ENCODE measurements around the gene BATF3.
"Not testable (repeated sequence)": the region's sequence is repeated elsewhere in the genome, so short reads cannot be mapped to it uniquely, and the experiment has no call there.

The BATF3 gene

DNA sequence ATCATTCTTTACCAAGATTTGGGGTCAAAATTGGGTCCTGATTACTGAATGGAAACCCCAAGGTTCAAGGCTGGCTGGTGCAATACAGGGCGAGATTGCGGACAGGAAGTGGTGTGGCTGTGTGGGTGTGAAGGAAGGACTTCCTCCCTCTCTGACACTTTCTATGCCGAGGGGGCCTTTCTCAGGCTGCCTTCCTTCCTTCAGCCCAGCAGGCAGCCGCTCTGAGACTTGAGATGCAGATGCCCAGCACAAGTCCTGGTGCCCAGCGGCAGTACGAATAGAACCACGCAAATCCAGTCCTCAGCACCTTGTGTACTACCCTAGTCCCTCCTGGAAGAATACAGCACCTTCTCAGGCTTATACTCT lies 16.3 kb downstream of the BATF3 start:
- no peak for DNase-seq

DNA sequence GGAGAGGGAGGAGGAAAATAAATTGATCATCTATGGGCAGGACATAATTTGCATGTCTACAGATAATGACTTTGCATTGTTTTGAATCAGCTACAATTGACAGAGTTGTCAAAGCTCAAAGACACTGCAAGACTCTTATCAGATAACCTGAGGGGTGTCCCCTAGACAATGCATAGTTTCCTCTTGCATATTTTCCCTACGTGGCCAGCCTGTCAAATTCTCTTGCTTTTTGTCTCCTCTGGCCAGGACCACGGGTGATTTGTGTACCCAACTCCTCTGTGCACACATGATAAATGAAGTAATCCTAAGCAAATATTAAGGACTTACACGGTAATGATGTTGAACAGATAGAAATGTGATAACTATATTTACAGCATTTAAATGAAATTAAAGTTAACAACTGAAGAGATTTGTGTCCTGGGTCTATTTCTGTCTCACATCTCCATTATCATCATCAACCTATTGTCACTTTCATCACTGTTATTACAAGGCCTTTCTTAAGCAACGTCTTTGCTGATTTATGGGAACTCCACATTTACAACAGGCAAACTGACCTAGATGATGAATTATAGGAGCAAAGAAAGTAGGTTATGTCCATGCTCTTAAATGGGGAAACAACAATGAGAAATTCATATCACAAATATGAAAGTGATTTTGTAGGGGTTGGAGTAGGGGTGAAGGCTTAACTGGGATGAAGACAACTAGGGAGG lies 18.8 kb downstream of the BATF3 start:
- no peak for DNase-seq

DNA sequence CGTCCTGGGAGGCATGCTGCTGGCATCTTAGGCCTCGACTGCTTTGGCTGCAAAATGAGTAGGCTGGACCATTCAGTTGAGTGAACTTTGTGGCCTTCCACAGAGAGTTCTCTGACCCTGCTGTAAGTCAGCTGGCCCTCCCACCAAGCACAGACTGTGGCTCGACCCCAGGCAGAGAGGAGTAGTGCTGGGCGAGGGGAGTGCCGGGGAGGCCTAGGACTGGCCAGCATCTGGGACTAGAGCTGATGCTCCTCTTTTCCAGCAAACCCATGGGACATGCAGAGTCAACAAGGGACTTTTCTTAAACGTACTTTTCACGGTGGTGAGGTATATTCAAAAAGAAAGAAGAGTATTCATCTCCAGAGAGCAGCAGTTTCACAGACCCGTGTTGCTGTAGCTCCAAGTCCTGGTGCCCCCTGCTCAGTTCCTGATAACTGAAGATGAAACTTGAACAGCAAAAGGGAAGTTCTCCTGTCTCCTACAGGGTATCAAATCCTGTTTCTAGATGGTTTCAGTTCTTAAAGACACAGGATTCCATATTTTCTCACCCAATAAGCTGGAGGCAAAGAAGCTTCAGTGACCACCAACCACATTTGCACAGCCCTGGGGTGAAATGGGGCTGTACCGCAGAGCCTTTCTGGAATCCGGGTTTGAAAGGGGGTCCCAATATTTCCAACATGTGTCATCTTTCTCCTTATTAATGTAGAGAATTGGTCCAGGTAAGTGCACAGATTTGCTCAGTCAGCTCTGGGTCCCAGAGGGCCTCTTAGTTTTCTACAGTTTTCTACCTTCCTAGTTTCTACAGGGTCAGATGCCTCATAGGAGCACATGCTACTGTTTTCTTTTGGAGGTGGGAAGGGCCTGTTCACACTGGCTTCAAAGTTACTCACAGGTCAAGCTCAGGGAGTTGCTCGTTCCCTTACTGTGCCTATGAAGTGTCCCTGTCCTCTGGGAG lies 20.9 kb downstream of the BATF3 start:
- DNase-seq, result no peak

DNA sequence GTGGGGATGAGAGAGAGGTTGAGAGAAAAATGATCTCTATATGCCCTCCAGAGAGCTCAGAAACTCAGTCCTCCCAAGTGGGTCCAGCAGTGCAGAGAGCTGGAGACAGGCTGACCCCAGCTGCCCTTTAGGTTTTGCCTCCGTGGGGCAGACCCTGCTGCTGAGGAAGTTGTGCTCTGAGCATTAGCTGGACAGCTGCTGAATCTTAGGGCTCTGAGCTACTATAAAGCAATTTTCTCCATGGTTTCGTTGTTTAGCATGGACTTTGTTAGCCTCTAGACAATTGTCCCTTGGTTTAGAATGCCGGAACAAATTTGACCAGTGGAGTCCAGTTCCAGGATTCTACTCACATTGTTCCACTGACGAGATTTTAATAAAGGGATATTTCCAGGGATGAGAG lies 22.1 kb downstream of the BATF3 start:
- DNase-seq, result no peak

DNA sequence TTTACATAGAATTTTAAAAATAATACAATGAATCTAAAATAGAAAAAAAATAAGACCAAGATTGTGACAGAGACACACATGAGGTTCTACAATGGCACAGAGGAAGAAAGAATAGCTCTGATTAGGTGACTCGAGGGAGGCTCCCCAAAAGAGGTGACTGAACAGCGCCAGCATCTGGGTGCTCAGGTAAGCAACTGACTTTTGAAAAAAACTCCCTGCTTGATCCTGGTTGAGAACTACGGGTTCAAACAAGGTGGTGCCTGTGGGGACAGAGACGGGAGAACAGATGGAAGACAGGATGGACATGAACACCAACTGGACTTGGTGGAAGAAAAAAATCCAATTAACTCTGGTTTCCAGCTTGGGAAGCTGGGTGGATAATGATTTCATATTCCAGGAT lies 22.5 kb downstream of the BATF3 start:
- DNase-seq, result no peak

DNA sequence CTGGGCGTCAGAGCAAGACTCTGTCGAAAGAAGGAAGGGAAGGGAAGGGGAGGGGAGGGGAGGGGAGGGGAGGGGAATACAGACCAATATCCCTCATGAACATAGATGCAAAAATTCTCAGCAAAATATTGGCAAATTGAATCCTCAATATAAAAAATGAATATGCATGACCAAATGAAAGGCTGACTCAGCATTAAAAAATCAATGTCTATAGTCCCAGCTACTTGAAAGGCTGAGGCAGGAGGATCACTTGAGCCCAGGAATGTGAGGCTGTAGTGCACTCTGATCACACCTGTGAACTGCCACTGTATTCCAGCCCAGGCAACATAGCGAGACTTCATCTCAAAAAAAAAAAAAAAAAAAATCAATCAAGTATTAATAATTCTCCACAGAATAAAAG lies 24.0 kb downstream of the BATF3 start:
- DNase-seq, result no peak

DNA sequence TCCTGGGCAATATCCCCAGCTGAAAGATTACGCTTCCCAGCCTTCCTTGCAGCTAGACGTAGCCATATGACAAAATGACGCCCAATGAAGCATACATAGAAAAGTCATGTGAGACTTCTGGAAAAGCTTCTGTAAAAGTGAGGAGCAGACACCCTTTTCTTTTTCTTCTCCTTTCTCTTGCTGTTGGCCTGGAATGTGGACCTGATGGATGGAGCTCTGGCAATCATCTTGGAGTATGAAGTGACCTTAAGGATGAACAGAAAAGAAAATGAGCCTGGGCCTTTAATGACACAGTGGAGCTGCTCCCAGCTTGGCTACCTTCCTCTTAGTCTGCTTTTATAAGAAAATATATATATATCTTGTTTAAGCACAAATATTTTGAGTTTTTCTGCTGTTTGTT lies 24.8 kb downstream of the BATF3 start:
- no peak for DNase-seq

DNA sequence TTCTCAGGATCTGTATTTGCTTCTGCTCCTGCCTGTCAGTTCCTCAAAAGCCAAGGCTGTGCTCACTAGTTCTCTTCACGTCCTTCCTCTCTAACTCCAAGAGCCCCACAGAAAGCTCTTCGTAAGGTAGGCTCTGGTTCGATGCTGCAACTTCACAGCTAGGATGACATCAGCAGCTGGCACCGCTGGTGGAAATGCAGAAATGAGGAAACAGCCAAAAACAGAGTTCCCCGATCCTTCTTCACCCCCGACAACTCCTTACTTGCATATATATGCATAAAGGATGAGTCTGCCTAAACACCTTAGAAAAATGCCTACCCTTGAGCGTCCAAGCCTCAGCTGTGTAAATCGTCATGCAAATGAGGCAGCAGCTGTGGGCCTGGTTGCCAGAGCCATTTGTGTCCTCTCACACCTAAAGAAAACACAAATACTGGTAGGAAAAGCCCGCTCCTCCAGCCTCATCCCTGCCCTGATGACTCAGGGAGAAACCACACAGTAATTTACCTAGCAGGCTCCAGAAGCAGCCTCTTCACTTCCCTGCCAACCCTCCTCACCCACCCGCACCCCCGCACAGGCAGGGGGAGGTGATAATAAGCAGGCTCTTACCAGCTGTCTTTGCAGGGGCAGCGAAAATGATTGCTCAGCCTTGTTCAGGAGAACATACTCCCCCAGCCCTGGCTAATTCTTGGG lies 28.2 kb downstream of the BATF3 start:
- peak; percentile 65 for DNase-seq

DNA sequence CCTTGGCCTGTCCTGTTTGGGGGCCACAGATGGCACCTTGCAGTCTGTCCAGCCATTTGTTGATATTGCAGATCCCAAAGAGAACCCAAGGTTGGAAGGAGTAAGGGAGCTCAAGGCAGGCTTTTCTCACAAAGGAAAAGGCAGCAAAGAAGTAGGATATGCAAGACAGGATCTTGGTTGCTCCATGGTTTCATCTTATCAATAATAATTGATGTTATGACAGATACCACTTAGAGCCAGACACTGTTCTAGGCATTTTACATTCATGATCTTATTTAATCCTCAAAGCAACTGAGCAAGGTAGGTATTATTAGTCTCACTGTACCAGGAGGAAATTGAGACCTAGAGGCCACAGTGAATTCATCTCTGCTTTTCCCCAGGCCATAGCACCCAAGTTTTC lies 28.8 kb downstream of the BATF3 start:
- no peak for DNase-seq

DNA sequence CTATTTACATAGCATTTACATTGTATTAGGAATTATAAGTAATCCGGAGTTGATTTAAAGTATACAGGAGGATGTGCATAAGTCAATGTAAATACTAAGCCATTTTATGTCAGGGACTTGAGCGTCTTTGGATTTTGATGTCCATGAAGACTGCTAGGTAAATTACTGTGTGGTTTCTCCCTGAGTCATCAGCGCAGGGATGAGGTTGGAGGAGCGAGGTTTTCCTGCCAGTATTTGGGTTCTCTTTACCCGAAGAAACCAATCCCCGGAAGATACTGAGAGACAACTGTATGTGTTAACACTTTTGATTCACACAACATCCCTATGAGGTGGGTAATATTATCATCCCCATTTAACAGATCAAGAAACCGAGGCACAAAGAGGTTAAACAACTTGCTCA lies 29.3 kb downstream of the BATF3 start:
- no peak for DNase-seq

DNA sequence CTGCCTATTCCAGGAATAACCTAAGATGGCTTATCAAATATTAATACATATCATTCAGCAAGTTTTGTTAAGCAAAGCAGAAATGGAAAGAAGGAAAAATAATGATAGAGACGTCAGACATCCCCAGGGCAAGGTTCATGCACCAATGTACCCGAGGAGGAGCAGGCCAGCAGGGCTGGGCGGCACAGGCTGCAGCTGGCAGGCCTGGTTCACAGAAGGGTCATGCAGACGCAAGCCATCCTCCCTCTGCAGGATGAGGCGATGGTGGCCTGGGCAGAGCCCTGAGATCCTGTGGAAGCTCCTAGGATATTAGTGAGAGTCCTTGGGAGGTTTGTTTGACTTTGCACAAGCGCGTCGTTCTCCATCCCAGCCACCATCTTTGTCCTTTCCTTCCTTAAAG lies 30.0 kb downstream of the BATF3 start:
- no peak for DNase-seq

DNA sequence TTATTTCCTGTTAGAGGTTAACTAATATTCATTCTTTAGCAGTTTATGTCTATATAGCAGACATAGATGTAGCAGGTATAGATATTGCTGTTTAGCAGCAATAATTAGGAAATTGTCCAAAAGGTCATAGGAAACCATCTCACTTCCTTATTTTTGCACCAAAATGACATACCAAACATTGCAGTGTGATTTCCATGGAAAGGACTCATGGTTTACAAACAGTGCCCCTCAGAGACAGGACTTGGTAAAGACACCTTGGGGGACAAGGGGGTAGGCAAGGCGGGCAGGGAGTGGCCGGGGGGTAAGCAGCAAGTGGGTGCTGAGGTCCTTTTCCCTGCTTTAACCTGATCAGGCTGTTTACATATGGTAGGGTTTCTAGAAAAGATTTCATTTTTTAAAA lies 30.5 kb downstream of the BATF3 start:
- no peak for DNase-seq

DNA sequence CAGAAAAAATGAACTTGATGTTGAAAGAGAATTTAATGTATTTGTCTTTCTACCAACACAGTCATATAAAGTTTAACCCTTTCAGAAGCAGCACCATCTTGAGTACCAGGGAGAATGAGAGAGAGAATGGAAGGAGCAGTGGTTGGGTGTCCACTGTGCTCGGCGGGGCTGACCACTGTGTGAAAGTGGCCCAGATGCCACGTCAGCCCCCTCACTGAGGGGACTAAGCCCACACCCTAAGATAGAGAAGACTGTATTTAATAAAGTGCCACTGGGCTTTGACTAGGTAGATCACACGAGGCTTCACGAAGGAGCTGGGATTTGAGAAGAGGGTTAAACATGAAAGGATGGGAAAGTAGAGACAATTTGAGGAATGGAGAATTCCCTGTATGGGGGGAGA lies 31.2 kb downstream of the BATF3 start:
- DNase-seq, result no peak

DNA sequence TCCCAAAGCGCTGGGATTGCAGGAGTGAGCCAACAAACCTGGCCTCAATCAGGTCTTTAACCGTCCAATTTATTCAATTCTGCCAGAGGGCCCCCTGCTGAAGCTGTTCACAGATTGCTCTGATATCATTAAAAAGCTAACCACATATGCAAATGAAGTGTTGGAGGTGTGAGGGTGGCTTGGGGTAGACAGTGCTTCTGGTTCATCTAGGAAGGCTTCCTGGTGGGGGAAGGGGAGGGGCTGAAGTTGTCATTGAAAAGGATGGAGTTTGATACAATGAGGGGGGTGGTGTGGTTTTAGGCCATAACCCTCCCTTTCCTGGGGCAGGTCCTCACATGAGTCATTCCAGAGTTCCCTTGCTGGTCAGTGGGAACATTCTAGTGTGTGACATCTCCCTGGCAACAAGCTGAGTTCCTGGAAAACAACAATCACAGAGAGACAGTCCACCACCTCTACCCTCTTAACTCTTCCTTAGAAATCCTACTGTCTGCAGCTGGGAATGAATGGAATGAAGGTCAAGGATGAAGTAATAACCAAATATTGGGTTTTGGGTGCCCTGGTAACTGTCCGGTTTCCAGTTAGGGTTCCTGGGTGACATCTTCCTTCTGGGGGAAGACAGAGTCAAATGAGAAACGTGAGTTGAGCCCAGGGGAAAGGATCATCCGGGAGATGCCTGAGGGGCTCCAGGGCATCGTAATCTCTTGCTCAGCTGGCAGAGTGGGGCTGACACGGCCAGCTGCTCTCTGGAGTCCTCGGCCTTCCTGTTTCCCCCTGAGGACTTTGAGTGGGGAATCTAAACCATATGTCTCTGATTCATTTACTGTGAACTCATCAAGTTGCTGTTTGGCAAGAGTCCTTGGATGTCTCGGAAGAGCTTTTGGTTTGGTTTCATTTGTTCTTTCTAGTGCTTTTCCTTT lies 32.2 kb downstream of the BATF3 start:
- peak; percentile 79 for DNase-seq

DNA sequence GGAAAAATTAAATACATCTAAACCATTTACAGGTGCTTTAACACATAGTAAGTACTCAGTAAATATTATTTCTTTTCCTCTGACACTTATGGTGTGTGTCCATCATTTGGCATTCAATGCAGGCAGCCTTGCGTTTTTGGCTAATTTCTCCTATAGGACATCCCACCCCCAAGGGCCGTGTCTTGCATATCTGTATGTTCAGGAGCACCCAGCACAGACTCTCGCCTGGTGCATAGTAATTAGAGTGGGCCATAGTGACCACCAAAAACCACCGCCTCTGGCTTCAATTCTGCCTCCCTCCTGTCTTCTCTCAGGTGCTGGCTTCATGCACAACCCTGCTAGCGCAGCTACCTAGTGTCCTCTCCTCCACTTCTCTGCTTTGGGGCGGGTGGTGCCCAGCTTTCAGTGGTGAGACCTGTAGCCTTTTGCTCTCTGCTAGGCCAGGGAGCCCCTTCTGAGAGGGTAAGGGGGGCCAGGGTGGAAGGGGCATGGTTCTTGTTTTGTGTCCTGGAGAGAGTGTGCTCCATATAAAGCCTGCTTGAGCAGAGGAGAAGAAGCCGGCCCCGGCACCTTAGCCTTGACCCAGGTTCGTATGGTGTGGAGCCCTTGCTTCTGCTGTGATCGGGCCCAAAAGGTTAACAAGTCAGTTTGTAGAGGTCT lies 33.4 kb downstream of the BATF3 start:
- no peak for DNase-seq

DNA sequence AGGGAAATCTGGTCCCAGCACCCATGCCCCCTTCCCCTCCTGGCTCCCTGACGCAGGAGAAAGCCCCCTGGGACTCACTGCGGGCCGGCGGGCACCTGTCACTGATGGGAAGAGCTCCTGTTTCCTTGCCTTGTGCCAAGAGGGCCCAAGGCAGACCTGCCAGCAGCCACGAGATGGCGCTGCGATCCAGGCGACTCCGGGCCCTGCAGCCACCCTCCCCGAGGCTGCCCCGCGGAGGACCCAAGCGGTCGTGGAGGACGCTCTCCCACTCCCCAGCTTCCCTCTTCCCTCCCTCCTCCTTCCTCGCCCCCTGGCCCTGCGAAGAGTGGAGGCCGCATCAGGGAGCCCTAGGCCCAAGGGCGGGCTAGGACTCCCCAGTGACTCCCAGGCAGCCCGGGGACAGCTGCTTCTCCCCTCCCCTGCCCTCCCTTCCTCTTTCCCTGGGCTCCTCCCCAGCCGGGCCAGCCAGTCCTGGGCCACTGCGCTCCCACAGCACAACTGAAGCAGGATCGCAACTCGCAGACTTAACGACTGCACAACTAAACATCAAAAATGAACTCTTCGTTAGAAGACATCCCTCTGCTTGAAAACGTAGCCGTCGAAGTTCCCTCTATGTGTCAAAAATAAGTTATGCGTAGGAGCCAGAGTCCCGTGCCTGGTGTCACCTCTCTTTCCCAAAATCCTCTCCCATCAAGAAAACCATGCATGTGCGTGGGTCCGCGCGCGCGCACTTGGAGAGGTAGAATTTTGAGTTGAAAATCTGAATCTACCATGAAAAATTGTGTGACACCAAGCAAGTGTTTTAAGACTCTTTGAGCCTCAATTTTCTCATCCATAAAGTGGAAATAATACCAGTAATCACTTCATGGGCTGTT lies 34.2 kb downstream of the BATF3 start:
- DNase-seq, result peak; percentile 86

DNA sequence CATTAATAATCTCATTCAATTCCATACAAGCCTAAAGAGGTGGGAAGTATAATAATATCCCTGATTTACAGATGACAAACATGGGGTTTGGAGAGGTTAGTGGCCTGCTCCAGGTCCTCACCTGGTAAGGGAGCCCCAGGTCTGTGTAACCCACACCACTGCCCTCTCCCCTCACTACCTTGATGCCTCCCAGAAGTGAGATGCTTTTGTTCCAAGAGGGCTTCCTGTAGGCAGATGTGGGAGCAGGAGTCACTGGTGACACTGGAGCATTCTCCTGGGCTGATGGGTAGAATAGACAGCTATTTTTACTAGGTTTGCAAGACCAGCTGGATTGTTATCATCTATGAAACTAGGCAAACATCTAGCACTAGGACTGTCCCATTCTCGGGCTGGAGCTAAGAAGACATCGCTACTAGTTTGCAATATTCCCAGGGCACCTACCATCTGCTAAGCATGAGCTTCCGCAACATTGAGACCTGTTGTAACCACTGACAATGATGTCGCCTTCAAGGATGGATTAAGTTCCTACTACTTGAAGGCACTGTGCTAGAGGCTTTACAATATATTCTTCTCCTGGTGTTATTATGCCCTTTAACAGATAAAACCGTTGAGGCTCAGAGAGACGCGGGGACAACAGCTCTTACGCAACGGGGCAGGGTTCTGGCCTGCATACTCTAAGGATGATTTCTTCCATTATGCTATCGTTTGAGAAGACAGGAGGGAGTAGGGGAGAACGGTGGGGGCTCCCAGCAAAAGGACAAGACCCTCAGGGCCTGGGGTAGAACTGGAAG lies 35.0 kb downstream of the BATF3 start:
- DNase-seq, result no peak

DNA sequence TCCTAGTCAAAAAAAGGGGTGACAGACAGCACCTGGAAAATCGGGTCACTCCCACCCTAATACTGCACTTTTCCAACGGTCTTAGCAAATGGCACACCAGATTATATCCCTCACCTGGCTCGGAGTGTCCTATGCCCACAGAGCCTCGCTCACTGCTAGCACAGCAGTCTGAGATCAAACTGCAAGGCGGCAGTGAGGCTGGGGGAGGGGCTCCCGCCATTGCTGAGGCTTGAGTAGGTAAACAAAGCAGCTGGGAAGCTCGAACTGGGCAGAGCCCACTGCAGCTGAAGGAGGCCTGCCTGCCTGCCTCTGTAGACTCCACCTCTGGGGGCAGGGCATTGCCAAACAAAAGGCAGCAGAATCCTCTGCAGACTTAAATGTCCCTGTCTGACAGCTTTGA lies 41.4 kb downstream of the BATF3 start:
- not testable (repeated sequence) for DNase-seq

DNA sequence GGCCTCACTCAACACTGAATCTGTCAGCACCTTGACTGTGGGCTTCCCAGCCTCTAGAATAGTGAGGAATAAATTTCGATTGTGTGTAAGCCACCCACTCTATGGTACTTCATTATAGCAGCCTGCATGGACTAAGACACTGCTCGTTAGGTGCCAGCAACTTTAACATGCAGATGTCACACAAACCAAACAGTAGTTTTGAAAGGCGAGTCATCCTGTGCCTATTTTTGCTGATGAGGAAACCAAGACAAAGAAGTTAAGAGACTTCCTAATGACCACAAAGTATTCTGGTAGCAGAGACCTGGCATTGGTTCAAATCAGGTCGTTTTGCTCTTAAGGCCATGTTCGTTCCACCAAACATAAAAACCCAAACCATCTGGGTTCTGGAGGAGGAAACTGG lies 42.9 kb downstream of the BATF3 start:
- no peak for DNase-seq
